HL-60 (cell line): ENCODE measurements around the gene GALNT12.
A peak's percentile ranks its signal among the peaks of the same experiment; 100 is the strongest.

Source experiments
- DNase-seq, 2 experiments: peaks; one replicate each; pipeline ENCODE4 v3.0.0-alpha.2; 2010 to 2020; ENCODE audit warnings: low read depth in 1 of 2, low spot score in 1 of 2
- H3K27ac ChIP-seq: fragments of 250-450 bp; sonication (Bioruptor Pico); replicated peaks from 2 replicates; pipeline ENCODE4 v1.5.1; 2020; ENCODE audit warnings: mild to moderate bottlenecking, moderate library complexity
- H3K27me3 ChIP-seq: fragments of 250-450 bp; sonication (Bioruptor Pico); 2 replicates; pipeline ENCODE4 v1.5.1; 2021; ENCODE audit warnings: mild to moderate bottlenecking, moderate library complexity; ENCODE audit not compliant: insufficient read depth, poor library complexity, severe bottlenecking
- H3K4me3 ChIP-seq: replicated peaks from 2 replicates; pipeline ENCODE4 v1.5.1; 2011; ENCODE audit warnings: mild to moderate bottlenecking, control low read depth, low read length; ENCODE audit not compliant: insufficient read depth
- GABPA ChIP-seq: IDR thresholded peaks from 2 replicates; pipeline ENCODE4 v1.6.1; 2012; ENCODE audit warnings: low read depth
- POLR2AphosphoS5 ChIP-seq: IDR thresholded peaks from 2 replicates; pipeline ENCODE4 v1.6.1; 2012; ENCODE audit warnings: low read depth
- SPI1 ChIP-seq: IDR thresholded peaks from 2 replicates; pipeline ENCODE4 v1.6.1; 2012; ENCODE audit warnings: low read depth, mild to moderate bottlenecking, borderline replicate concordance
- TF ChIP-seq, protein P1 (sequence below): IDR thresholded peaks from one replicate; pipeline ENCODE4 v1.5.1; 2011; ENCODE audit warnings: low read length, control low read depth, inconsistent platforms; ENCODE audit not compliant: insufficient read depth
- TF ChIP-seq, protein P2 (sequence below): IDR thresholded peaks from 2 replicates; pipeline ENCODE4 v1.6.1; 2012; ENCODE audit warnings: low read depth; ENCODE audit not compliant: insufficient replicate concordance

GALNT12 gene

DNA sequence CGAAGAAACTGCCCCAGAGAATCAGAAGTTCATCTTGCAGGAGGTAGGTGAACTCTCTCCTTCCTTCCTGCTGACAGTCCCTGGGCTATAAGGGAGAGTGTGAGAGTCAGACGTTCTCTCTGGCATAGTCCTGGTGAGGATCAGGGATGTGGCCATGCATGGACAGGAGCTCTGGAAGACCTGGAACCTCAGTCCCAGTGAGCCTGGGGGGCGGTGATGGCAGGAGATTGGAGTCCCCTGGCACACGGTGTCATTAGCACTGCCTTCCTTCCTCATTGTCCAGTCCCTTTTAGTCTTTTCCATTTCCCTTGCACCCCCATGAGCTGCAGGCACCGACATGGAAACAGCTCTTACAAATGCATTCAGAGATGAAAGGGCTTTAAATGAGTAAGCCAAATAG lies 38.6 kb downstream of the GALNT12 start:
- Histone ChIP-seq H3K4me3 (no peak overlapping the region), H3K27ac (no peak overlapping the region), H3K27me3 (peaks cover 3% of the 10 kb centered on the region)
- no peak for DNase-seq
- no peak for TF ChIP-seq GABPA
- no peak for TF ChIP-seq POLR2AphosphoS5
- TF ChIP-seq, protein P1, sequence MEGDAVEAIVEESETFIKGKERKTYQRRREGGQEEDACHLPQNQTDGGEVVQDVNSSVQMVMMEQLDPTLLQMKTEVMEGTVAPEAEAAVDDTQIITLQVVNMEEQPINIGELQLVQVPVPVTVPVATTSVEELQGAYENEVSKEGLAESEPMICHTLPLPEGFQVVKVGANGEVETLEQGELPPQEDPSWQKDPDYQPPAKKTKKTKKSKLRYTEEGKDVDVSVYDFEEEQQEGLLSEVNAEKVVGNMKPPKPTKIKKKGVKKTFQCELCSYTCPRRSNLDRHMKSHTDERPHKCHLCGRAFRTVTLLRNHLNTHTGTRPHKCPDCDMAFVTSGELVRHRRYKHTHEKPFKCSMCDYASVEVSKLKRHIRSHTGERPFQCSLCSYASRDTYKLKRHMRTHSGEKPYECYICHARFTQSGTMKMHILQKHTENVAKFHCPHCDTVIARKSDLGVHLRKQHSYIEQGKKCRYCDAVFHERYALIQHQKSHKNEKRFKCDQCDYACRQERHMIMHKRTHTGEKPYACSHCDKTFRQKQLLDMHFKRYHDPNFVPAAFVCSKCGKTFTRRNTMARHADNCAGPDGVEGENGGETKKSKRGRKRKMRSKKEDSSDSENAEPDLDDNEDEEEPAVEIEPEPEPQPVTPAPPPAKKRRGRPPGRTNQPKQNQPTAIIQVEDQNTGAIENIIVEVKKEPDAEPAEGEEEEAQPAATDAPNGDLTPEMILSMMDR: no peak
- TF ChIP-seq, protein P2, sequence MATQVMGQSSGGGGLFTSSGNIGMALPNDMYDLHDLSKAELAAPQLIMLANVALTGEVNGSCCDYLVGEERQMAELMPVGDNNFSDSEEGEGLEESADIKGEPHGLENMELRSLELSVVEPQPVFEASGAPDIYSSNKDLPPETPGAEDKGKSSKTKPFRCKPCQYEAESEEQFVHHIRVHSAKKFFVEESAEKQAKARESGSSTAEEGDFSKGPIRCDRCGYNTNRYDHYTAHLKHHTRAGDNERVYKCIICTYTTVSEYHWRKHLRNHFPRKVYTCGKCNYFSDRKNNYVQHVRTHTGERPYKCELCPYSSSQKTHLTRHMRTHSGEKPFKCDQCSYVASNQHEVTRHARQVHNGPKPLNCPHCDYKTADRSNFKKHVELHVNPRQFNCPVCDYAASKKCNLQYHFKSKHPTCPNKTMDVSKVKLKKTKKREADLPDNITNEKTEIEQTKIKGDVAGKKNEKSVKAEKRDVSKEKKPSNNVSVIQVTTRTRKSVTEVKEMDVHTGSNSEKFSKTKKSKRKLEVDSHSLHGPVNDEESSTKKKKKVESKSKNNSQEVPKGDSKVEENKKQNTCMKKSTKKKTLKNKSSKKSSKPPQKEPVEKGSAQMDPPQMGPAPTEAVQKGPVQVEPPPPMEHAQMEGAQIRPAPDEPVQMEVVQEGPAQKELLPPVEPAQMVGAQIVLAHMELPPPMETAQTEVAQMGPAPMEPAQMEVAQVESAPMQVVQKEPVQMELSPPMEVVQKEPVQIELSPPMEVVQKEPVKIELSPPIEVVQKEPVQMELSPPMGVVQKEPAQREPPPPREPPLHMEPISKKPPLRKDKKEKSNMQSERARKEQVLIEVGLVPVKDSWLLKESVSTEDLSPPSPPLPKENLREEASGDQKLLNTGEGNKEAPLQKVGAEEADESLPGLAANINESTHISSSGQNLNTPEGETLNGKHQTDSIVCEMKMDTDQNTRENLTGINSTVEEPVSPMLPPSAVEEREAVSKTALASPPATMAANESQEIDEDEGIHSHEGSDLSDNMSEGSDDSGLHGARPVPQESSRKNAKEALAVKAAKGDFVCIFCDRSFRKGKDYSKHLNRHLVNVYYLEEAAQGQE: no peak
- no peak for TF ChIP-seq SPI1

DNA sequence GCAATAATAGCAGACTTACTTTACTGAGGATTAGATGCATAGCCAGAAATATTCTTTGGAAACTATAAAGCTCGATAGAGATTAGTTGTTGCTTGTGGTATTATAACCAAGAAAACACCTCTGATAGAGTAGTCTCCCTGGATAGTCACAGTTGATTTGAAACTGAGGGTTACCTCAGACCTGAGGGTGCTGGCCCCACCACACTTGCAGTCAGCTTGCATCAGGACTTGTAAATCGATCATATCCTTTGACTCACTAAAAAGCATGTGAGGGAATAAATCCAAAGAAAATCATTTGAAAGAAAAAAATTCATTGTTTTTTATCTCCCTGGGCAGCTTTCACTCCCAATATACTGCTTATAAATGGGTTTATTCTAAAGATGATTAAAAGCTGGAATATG lies 39.4 kb downstream of the GALNT12 start:
- H3K27ac ChIP-seq: no peak overlapping the region
- no peak for TF ChIP-seq GABPA
- TF ChIP-seq, protein P1: no peak
- TF ChIP-seq, protein P2: no peak
- no peak for TF ChIP-seq POLR2AphosphoS5
- no peak for TF ChIP-seq SPI1
- no peak for DNase-seq

DNA sequence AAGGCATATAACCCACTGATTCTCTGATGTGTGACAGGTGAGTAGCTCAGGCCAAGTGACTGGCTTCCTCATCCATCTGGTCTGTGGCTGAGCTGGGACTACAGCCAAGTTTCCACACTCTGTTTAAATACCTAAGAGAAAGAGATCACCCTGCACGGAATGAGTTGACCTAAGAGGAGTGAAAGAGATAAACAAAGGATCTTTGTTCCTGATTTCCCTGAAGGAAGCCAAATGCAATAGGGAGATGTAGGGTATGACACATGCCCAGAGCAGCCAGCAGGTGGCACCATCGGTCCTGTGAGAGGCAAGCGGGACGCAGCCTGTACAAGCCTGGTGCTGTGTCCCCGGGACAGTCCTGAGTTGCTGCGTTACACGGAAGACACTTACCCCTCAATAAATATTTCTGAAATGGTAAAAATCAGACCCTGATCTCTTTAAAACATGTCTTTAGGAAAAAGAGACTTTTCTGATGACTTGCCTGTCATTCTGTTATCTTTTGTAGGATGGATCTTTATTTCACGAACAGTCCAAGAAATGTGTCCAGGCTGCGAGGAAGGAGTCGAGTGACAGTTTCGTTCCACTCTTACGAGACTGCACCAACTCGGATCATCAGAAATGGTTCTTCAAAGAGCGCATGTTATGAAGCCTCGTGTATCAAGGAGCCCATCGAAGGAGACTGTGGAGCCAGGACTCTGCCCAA lies 41.1 kb downstream of the GALNT12 start:
- DNase-seq: peak; percentile 40 to 85
- TF ChIP-seq, protein P1: peak; percentile 94
- TF ChIP-seq, protein P2: no peak
- H3K27me3 ChIP-seq: no peaks in the 10 kb centered on the region
- no peak overlapping the region for H3K4me3 ChIP-seq
- no peak overlapping the region for H3K27ac ChIP-seq

More for the DNA sequence above, 39.4 kb downstream of the GALNT12 start:
- Histone ChIP-seq H3K4me3 (no peak overlapping the region), H3K27me3 (peaks cover 3% of the 10 kb centered on the region)
